GM12873 (cell line): Measurements from ENCODE around the gene C13orf46.

ENCODE experiments used
- TF ChIP-seq, protein P1 (sequence below): IDR thresholded peaks from 2 replicates; pipeline ENCODE4 v1.5.1; 2012; ENCODE audit warnings: low read depth, mild to moderate bottlenecking, moderate library complexity, low read length, control low read depth; ENCODE audit not compliant: insufficient read depth; ENCODE audit errors: missing control alignments

C13orf46 gene

DNA sequence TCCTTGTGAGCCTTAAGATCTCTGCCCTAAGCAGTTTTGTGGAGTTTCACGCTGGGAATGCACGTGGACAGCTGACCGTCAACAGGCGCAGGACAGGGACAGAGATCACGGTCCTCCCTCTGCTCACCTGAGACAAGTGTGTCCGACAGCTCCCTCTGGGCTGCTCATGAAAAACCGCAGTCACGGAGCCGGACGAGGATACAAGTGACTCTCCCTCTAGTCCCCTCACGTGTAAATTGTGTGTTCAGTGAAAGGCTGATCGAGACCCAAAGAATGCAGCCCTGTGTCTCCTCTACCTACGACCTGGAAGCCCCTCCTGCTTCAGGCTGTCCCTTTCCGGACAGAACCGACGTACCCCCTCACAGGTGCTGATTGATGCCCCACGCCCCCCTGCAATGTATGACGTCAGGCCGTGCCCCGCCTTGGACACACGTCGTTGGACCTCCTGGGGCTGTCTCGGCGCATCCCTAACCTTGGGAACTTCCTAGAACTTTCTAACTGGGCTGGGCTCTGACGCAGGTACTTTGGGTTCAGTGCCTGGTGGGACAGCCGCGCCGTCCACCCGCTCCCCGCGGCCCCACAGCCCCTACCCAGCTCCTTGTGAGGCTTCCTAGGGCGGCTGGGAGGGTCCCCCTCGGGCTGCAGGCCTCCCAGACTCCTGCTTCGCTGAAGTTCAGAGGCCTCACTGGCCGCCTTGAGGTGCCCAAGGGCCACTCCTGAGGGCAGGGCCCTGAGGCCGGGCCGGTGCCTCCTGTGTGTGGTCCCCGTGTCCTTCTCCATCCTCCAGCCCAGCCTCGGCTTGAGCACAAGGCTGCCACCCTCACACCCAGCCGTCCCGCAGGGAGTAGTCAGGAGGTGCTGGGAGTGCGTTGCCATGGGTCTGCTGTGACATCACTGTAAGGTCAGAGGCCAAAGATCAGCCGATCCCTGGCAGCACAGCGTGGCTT, at the start of gene C13orf46:
Gene C13orf46, minus strand, starts transcription at position 859 of the 947 bp plus-strand sequence. Its CDS starts 79 bp downstream, at position 780.
- TF ChIP-seq, protein P1, sequence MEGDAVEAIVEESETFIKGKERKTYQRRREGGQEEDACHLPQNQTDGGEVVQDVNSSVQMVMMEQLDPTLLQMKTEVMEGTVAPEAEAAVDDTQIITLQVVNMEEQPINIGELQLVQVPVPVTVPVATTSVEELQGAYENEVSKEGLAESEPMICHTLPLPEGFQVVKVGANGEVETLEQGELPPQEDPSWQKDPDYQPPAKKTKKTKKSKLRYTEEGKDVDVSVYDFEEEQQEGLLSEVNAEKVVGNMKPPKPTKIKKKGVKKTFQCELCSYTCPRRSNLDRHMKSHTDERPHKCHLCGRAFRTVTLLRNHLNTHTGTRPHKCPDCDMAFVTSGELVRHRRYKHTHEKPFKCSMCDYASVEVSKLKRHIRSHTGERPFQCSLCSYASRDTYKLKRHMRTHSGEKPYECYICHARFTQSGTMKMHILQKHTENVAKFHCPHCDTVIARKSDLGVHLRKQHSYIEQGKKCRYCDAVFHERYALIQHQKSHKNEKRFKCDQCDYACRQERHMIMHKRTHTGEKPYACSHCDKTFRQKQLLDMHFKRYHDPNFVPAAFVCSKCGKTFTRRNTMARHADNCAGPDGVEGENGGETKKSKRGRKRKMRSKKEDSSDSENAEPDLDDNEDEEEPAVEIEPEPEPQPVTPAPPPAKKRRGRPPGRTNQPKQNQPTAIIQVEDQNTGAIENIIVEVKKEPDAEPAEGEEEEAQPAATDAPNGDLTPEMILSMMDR, result no peak

DNA sequence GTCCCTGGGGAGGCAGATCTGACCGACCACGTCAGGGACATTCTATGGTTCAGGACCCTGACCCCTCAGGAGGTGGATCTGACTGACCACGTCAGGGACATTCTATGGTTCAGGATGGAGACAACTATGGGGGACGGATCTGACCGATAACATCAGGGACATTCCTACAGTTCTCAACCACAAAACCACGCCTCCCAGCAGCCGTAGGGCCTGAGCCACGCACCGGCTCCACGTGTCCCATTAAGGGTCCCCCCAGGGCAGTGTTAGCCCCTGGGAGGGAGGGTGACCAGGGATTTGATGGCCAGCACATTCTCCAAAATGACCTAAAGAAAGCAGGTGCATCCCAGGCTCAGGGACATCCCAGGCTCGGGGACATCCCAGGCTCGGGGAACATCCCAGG, 49.0 kb upstream of the C13orf46 start:
- TF ChIP-seq, protein P1, result no peak

DNA sequence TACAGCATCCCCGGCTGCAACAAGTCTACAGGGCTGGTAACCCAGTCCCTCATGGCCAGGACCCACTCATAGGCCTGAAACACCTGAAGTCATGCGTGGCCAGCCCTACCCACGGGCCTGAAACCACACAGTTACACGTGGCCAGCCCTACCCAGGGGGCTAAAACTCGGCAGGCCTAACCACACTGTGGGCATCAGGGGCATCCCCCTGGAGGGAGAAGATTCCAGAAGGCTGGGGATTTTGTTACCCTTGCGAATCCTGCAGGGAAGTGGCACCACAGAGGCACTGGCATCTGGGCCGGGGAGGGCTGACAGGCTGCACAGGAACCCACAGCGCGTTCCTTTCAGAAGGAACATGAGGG, 48.4 kb upstream of the C13orf46 start:
- TF ChIP-seq, protein P1, result no peak

DNA sequence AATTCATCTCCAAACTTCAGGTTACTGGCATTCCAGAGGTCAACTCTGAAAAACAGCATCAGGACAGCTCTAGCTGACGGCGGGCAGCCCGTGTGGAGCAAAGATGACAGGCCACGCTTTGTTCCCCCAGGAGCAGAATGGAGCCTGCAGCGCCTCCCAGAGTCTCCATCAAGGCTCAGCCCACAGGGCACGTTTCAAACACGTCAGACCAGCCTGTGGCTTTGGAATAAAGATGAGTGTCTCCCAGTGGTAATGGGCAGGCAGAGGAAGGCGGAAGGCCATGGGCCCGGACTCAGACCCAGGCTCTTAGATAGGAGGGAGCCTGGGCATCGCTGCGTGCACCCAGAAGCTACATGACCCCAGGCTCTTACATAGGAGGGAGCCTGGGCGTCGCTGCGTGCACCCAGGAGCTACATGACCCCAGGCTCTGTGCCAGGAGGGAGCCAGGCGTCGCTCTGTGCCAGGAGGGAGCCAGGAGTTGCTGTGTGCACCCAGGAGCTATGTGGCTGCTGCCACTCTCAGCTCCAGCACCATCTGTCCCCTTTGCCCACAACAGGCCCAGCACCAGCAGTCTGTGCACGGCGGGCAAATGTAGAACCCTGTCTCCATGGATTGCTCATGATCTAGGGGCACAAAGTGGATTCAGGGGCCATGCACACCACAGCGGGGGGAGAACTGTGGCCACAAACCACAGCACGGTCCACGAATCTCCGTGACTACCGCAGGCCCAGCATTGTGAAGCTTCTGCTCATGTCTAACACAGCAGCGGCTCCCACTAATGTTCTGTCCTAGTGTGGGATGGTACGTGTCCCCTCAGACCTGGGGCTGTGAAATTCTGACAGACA, 47.8 kb upstream of the C13orf46 start:
- TF ChIP-seq, protein P1, result no peak

DNA sequence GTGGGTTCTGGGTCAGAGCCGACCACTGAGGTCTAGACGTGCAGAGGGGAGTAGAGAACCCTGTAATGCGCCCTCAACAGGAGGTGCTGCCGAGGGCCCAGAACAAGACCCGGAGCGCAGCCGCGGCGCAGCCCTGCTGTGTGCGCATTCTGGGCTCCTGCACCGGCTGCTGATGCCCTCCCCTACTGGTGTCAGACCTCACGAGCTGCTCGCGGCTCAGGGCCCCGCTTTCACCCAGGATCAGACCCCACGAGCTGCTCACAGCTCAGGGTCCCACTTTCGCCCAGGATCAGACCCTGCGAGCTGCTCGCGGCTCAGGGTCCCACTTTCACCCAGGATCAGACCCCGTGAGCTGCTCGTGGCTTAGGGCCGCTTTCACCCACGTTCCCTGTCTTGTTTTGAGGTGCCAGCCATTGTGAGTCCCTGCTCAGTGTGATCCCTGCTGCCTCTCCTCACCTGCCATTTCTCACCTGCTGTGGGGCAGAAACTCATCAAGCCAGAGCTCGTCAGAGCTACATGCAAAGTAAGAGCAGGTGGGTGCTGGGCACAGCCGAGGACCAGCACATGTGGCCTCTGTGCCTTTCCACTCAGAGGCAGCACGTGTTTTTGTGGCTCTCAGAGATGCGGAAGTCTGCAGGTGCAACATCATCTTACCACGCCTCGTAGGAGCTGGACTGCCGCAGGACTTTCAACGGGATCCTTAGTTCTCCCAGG, 47.0 kb upstream of the C13orf46 start:
- TF ChIP-seq, protein P1, result no peak

DNA sequence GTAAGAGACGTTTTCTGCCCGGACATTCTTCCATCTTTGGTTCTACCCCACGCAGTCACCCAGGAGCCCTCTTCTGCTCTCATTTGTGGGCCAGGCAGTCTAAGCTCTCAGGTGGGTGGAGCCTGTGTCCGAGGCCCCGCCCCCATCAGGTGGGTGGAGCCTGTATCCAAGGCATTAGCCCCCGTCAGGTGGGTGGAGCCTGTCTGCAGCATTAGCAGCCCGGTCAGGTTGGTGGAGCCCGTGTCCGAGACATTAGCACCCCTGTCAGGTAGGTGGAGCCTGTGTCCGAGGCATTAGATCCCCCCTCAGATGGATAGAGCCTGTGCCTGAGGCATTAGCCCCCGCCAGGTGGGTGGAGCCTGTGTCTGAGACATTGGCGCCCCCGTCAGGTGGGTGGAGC, 45.5 kb upstream of the C13orf46 start:
- TF ChIP-seq, protein P1, result no peak

DNA sequence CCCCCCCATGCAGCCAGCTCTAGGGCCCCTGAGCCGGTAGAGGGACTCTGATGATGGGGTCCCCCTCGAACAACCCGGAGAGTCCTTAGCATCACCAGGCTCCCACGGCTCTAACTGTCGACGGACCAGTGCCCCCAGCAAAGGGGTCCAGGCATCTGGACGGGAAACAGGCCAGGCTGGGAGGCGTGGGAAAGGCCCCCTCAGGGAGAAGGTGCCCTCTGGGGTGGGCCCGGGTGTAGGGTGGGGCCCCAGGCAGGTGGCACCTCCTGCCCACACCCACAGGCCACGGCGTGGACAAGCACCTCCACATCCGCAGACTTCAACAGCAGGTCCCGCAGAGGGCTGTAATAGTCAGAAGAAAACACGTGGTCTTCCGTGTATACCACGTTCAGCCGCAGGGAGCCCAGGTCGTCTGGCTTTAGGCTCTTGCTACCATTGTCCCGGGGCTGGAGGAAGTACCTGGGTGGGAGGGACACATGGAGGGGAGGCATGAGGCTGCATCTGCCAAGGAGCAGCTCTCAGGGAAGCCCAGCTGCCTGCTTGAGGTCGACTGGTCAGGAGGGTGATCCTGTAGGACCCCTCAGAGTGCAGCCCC, 44.7 kb upstream of the C13orf46 start:
- TF ChIP-seq, protein P1, result no peak
